ENCODE measurements around the gene VPREB3. TPM values are rescaled to one million over a fixed set of nuclear protein-coding genes. Genes with fewer than 3 reads are reported as not detected.

The VPREB3 gene
- total RNA-seq, 1 experiment from 2014 or later: not detected

- intact Hi-C loops (cut with micrococcal nuclease; ENCODE audit: unreplicated experiment): no loop called here
- no peak for TF ChIP-seq CTCF (IDR thresholded peaks at IDR 0.05; ENCODE audit: unreplicated experiment)
- CTCF ChIA-PET: no interaction called here
- H3K9me3 Mint-ChIP-seq (ENCODE audit: low read depth, unreplicated experiment): no peaks in the 10 kb centered on the region
- no peak overlapping the region for H3K27ac Mint-ChIP-seq (ENCODE audit: unreplicated experiment)
- H3K36me3 Mint-ChIP-seq (ENCODE audit: insufficient read depth, unreplicated experiment): peaks cover 44% of the 10 kb centered on the region
- no peak for DNase-seq
- BruUV-seq (replicated peaks): no TSS peak
- no peaks in the 10 kb centered on the region for H3K27me3 Mint-ChIP-seq (ENCODE audit: unreplicated experiment)
- H3K4me3 Mint-ChIP-seq (ENCODE audit: low read depth, unreplicated experiment): no peak overlapping the region
- no peaks in the 10 kb centered on the region for H3K4me1 Mint-ChIP-seq (ENCODE audit: low read depth, unreplicated experiment)
Observed at GRCh38 chr22:23712256-23712655, 42.0 kb downstream of the VPREB3 start.

GRCh38 chr22:23709107-23709506 is 45.1 kb downstream of the VPREB3 start:
- no TSS peak for BruUV-seq (replicated peaks)
- Mint-ChIP-seq H3K27me3 (ENCODE audit: unreplicated experiment) (no peaks in the 10 kb centered on the region), H3K9me3 (ENCODE audit: low read depth, unreplicated experiment) (no peaks in the 10 kb centered on the region), H3K4me3 (ENCODE audit: low read depth, unreplicated experiment) (no peak overlapping the region), H3K4me1 (ENCODE audit: low read depth, unreplicated experiment) (no peaks in the 10 kb centered on the region), H3K27ac (ENCODE audit: unreplicated experiment) (no peak overlapping the region), H3K36me3 (ENCODE audit: insufficient read depth, unreplicated experiment) (peaks cover 57% of the 10 kb centered on the region)
- intact Hi-C loops (cut with micrococcal nuclease; ENCODE audit: unreplicated experiment): no loop called here
- no peak for DNase-seq
- no peak for TF ChIP-seq CTCF (IDR thresholded peaks at IDR 0.05; ENCODE audit: unreplicated experiment)
- CTCF ChIA-PET: no interaction called here

- Mint-ChIP-seq H3K9me3 (ENCODE audit: low read depth, unreplicated experiment) (no peaks in the 10 kb centered on the region), H3K36me3 (ENCODE audit: insufficient read depth, unreplicated experiment) (peaks cover 64% of the 10 kb centered on the region), H3K27ac (ENCODE audit: unreplicated experiment) (no peak overlapping the region), H3K4me1 (ENCODE audit: low read depth, unreplicated experiment) (no peaks in the 10 kb centered on the region), H3K27me3 (ENCODE audit: unreplicated experiment) (no peaks in the 10 kb centered on the region), H3K4me3 (ENCODE audit: low read depth, unreplicated experiment) (no peak overlapping the region)
- CTCF ChIA-PET: no interaction called here
- DNase-seq: no peak
- no peak for TF ChIP-seq CTCF (IDR thresholded peaks at IDR 0.05; ENCODE audit: unreplicated experiment)
- no TSS peak for BruUV-seq (replicated peaks)
- intact Hi-C loops (cut with micrococcal nuclease; ENCODE audit: unreplicated experiment): no loop called here
Observed at GRCh38 chr22:23708270-23708669, 46.0 kb downstream of the VPREB3 start.

GRCh38 chr22:23705358-23705757 is 48.9 kb downstream of the VPREB3 start:
- intact Hi-C loops (cut with micrococcal nuclease; ENCODE audit: unreplicated experiment): no loop called here
- Mint-ChIP-seq H3K27ac (ENCODE audit: unreplicated experiment) (no peak overlapping the region), H3K9me3 (ENCODE audit: low read depth, unreplicated experiment) (no peaks in the 10 kb centered on the region), H3K4me1 (ENCODE audit: low read depth, unreplicated experiment) (no peaks in the 10 kb centered on the region), H3K36me3 (ENCODE audit: insufficient read depth, unreplicated experiment) (peaks cover 51% of the 10 kb centered on the region), H3K4me3 (ENCODE audit: low read depth, unreplicated experiment) (no peak overlapping the region), H3K27me3 (ENCODE audit: unreplicated experiment) (no peaks in the 10 kb centered on the region)
- no peak for DNase-seq
- CTCF ChIA-PET: no interaction called here
- BruUV-seq (replicated peaks): no TSS peak
- TF ChIP-seq CTCF (IDR thresholded peaks at IDR 0.05; ENCODE audit: unreplicated experiment): no peak

GRCh38 chr22:23704829-23705228 is 49.4 kb downstream of the VPREB3 start:
- intact Hi-C loops (cut with micrococcal nuclease; ENCODE audit: unreplicated experiment): no loop called here
- no peaks in the 10 kb centered on the region for H3K4me1 Mint-ChIP-seq (ENCODE audit: low read depth, unreplicated experiment)
- no peaks in the 10 kb centered on the region for H3K27me3 Mint-ChIP-seq (ENCODE audit: unreplicated experiment)
- H3K9me3 Mint-ChIP-seq (ENCODE audit: low read depth, unreplicated experiment): no peaks in the 10 kb centered on the region
- H3K27ac Mint-ChIP-seq (ENCODE audit: unreplicated experiment): no peak overlapping the region
- TF ChIP-seq CTCF (IDR thresholded peaks at IDR 0.05; ENCODE audit: unreplicated experiment): no peak
- no peak for DNase-seq
- H3K4me3 Mint-ChIP-seq (ENCODE audit: low read depth, unreplicated experiment): no peak overlapping the region
- BruUV-seq (replicated peaks): no TSS peak
- CTCF ChIA-PET: no interaction called here
- peaks cover 48% of the 10 kb centered on the region for H3K36me3 Mint-ChIP-seq (ENCODE audit: insufficient read depth, unreplicated experiment)

Data from Calu3 (cell line).